ENCODE measurements around the gene ZC3H18.
A peak's percentile ranks its signal among the peaks of the same experiment; 100 is the strongest.

ZC3H18 gene

GRCh38 chr16:88633684-88634140, 63.5 kb downstream of the ZC3H18 start:
- no peaks in the 10 kb centered on the region for H3K9me3 Mint-ChIP-seq
- peaks cover 19% of the 10 kb centered on the region for H3K27me3 Mint-ChIP-seq
- peak; percentile 71 for DNase-seq
- H3K36me3 Mint-ChIP-seq (ENCODE audit: low read depth): peaks cover 43% of the 10 kb centered on the region
- peaks cover 50% of the 10 kb centered on the region for H3K4me1 Mint-ChIP-seq (ENCODE audit: low read depth)
- peak overlapping the region; percentile 68 for H3K4me3 Mint-ChIP-seq
- H3K27ac Mint-ChIP-seq: peak overlapping the region; percentile 47

DNA sequence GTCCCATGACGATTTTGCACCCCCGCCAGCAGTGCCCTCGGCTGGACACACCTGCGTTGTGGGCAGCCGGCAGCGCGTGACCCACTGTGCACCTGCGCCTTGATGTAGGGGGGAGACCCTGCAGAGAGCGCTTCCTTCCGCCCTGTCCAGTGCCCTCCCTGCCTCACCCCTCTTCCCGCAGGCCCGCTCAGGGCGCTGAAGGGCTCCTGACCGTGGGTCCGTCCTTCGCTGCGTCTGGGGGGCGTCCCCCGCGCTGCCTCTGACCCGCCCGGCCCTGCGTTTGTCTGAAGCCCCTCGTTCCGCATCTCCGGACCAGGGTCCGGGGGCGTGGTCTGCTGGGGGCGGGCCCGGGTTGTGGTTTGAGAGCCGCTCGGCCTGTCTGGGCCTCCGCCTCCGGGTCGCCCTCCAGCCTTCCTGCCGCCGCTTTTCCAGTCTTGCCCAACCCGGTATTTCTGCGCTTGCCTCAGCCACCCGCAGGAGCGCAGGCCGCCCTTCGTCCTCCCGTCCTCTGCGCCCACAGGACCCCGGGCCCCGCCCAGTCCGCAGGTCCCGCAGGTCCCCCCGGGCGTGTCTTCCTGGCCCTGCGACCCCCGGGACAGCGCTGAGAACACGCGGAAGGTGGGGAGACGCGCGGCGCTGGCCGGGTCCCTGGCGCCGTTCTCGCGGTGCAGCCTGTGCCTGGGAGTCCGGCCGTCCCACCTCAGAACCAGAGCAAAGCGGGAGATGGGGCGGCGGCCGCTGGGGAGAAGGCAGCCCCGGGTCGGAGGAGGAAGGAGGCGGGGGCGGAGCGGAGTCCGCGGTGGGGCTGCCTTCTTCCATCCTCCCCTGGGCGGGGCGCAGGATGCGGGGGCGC, 64.2 kb downstream of the ZC3H18 start:
- H3K27me3 Mint-ChIP-seq: peaks cover 22% of the 10 kb centered on the region
- DNase-seq: peak; percentile 65
- peaks cover 52% of the 10 kb centered on the region for H3K4me1 Mint-ChIP-seq (ENCODE audit: low read depth)
- no peaks in the 10 kb centered on the region for H3K9me3 Mint-ChIP-seq
- H3K4me3 Mint-ChIP-seq: peak overlapping the region; percentile 68
- peaks cover 36% of the 10 kb centered on the region for H3K36me3 Mint-ChIP-seq (ENCODE audit: low read depth)
- no peak overlapping the region for H3K27ac Mint-ChIP-seq

DNA sequence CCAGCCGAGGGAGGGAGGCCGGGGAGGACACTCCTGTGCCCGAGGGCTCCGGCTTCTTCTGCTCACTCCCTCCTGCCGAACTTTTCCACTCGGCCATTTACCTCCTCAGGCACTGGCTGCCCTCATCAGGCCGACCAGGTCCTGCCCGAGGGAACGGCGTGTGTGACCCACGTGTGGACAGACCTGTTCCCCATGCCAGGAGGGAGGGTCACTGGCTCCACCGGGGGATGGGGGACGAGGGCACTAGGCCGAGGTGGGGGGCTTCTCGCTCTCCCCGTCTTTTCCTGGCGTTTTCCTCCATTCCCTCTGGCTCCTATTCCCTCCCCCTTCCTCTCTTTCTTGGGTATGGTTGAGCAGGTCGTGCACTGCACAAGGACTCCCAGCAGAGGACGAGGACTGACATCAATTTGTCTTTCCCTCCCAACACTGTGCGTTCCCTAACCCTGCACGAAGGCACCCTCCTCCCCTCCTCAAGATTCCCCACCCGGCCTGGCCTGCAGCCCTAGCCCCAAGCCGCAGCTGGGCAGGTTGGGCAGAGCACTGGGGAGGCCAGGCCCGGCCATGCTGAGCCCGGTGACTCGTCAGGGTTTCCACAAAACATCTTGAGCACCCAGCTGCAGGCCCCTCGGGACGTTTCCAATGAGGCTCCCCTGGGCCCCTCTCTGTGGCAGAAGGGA, 64.9 kb downstream of the ZC3H18 start:
- Mint-ChIP-seq H3K27ac (peak overlapping the region; percentile 29), H3K36me3 (ENCODE audit: low read depth) (peaks cover 30% of the 10 kb centered on the region), H3K9me3 (no peaks in the 10 kb centered on the region), H3K27me3 (peaks cover 28% of the 10 kb centered on the region), H3K4me1 (ENCODE audit: low read depth) (peaks cover 55% of the 10 kb centered on the region), H3K4me3 (peak overlapping the region; percentile 41)
- DNase-seq: no peak

DNA sequence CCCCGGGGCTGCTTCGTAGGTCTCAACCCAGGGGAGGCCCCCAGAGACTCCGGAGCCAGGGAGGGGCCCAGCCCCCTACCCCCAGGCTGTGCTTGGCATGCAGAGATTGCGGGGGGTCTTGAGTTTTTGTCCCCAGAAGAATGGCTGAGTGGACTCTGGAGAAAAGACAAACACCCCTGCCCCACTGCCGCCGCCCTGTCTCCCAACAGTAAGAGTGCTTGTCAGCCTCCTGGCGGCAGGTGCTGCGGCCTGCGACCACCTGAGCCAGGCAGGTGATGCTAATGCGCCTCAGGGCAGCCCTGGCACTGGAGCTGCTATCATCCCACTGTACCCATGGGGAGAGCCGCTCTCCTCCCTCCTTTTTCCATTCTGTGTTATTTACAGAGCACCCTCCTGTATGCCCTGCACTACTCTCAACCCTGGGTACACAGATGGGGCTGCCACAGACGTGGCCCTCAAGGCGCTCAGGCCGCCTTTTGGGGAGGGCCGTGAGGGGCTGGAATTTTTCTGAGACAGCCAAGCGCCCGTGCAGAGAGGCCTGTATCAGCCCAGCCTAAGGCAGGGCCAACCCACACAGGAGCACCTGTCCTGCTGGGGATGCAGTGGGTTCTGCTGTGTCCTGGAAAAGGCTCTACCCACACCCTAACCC, 65.6 kb downstream of the ZC3H18 start:
- DNase-seq: no peak
- Mint-ChIP-seq H3K4me3 (no peak overlapping the region), H3K36me3 (ENCODE audit: low read depth) (peaks cover 25% of the 10 kb centered on the region), H3K9me3 (no peaks in the 10 kb centered on the region), H3K27ac (no peak overlapping the region), H3K27me3 (peaks cover 34% of the 10 kb centered on the region), H3K4me1 (ENCODE audit: low read depth) (peaks cover 59% of the 10 kb centered on the region)

DNA sequence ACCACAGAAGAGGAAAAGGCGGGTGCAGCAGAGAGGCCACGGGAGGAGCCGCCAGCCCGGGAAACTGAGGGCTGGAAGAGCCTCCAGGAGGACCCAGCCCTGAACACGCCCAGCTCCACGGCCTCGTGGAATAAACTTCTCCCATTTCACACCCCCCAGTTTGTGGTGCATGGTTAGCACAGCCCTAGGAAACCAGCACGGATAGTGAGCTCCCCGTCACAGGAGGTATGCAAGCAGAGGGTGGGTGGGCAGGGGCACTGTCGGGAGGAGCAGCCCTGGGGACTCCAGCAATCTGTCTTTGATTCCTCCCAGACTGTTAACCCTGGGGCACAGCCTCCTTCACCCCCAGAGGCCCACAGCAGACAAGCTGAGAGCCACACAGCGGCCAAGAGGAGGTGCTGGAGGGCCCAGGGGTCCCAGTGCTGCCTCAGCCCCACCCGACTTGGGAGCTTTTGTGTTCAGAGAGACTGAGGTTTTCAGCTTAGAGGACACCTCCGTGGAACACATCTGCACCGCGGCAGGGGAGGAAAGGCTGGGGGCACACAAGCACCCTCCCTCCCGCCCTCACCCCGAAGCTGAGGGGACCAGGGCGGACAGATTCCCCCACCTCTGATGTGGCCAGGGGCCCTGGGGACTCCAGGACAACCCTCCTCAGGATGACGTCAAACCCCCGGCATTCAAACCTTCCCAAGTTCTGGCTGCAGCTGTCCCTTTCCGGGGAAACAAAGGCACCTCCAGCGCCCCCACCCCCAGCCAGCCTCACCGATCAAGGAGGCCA, 66.5 kb downstream of the ZC3H18 start:
- H3K36me3 Mint-ChIP-seq (ENCODE audit: low read depth): peaks cover 16% of the 10 kb centered on the region
- H3K27me3 Mint-ChIP-seq: peaks cover 34% of the 10 kb centered on the region
- H3K4me3 Mint-ChIP-seq: peak overlapping the region; percentile 3
- H3K9me3 Mint-ChIP-seq: no peaks in the 10 kb centered on the region
- H3K4me1 Mint-ChIP-seq (ENCODE audit: low read depth): peaks cover 56% of the 10 kb centered on the region
- DNase-seq: no peak
- H3K27ac Mint-ChIP-seq: peak overlapping the region; percentile 71

GRCh38 chr16:88638323-88639230, 68.4 kb downstream of the ZC3H18 start, which contains the start of gene IL17C:
Gene IL17C (plus strand): TSS chr16:88638572. CDS start chr16:88638642, 70 bp downstream.
- Mint-ChIP-seq H3K4me1 (ENCODE audit: low read depth) (peaks cover 48% of the 10 kb centered on the region), H3K9me3 (no peaks in the 10 kb centered on the region), H3K36me3 (ENCODE audit: low read depth) (peaks cover 13% of the 10 kb centered on the region), H3K27me3 (peaks cover 34% of the 10 kb centered on the region), H3K4me3 (peak within 1 kb of the TSS; percentile 3), H3K27ac (peak within 1 kb of the TSS; percentile 71)
- no peak for DNase-seq

GRCh38 chr16:88639231-88640038, 69.2 kb downstream of the ZC3H18 start:
- peaks cover 21% of the 10 kb centered on the region for H3K36me3 Mint-ChIP-seq (ENCODE audit: low read depth)
- H3K27ac Mint-ChIP-seq: no peak overlapping the region
- H3K4me3 Mint-ChIP-seq: no peak overlapping the region
- H3K9me3 Mint-ChIP-seq: no peaks in the 10 kb centered on the region
- H3K4me1 Mint-ChIP-seq (ENCODE audit: low read depth): peaks cover 44% of the 10 kb centered on the region
- H3K27me3 Mint-ChIP-seq: peaks cover 34% of the 10 kb centered on the region
- DNase-seq: no peak

DNA sequence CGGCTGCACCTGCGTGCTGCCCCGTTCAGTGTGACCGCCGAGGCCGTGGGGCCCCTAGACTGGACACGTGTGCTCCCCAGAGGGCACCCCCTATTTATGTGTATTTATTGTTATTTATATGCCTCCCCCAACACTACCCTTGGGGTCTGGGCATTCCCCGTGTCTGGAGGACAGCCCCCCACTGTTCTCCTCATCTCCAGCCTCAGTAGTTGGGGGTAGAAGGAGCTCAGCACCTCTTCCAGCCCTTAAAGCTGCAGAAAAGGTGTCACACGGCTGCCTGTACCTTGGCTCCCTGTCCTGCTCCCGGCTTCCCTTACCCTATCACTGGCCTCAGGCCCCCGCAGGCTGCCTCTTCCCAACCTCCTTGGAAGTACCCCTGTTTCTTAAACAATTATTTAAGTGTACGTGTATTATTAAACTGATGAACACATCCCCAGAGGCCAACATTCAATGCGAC, 69.9 kb downstream of the ZC3H18 start:
- Mint-ChIP-seq H3K27ac (peak overlapping the region; percentile 12), H3K9me3 (no peaks in the 10 kb centered on the region), H3K36me3 (ENCODE audit: low read depth) (peaks cover 28% of the 10 kb centered on the region), H3K27me3 (peaks cover 34% of the 10 kb centered on the region), H3K4me3 (no peak overlapping the region), H3K4me1 (ENCODE audit: low read depth) (peaks cover 41% of the 10 kb centered on the region)
- DNase-seq: no peak

DNA sequence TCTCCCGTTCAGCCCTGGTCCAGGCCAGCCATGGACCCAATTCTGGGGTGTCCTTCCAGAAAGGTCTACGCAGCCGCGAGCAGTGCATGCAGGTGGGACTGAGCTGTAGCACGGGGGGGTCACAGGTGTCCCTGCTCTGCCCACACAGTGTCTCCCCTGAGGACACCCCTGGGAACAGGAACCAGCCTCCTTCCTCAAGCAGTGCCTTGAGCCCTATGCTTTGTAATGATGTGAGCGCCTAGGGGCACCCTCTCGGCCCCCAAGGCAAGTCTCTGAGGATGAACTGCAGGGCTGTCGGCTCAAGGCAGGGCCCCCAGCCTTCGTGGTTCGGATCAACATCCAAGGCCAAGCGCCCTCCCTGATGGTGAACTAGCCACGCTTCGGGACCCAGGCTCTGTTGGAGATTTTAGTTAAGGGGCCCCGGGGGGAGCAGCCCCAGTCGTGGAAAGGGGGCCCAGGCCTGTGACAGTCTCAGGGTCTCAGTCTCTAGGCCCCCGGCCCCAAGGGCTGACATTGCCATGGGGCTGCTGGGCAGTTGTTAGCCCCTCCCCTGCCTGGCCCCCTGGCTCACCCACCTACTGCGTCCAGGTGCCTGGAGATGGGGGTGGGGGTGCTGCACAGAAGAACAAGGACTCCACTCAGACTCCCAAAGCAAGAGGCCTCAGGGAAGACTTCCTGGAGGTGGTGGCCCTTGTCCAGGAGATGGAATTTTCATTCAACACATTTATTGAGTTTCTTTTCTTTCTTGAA, 70.5 kb downstream of the ZC3H18 start:
- DNase-seq: no peak
- Mint-ChIP-seq H3K4me1 (ENCODE audit: low read depth) (peaks cover 40% of the 10 kb centered on the region), H3K4me3 (no peak overlapping the region), H3K9me3 (no peaks in the 10 kb centered on the region), H3K36me3 (ENCODE audit: low read depth) (peaks cover 31% of the 10 kb centered on the region), H3K27ac (peak overlapping the region; percentile 12), H3K27me3 (peaks cover 34% of the 10 kb centered on the region)

- DNase-seq: no peak
- Mint-ChIP-seq H3K27ac (no peak overlapping the region), H3K27me3 (peaks cover 21% of the 10 kb centered on the region), H3K4me3 (no peak overlapping the region), H3K36me3 (ENCODE audit: low read depth) (peaks cover 33% of the 10 kb centered on the region), H3K4me1 (ENCODE audit: low read depth) (peaks cover 22% of the 10 kb centered on the region), H3K9me3 (no peaks in the 10 kb centered on the region)
These were observed 72.9 kb downstream of the ZC3H18 start for GRCh38 chr16:88642881-88643643.

- Mint-ChIP-seq H3K4me3 (no peak overlapping the region), H3K36me3 (ENCODE audit: low read depth) (peaks cover 33% of the 10 kb centered on the region), H3K27ac (no peak overlapping the region), H3K27me3 (peaks cover 16% of the 10 kb centered on the region), H3K9me3 (no peaks in the 10 kb centered on the region), H3K4me1 (ENCODE audit: low read depth) (peaks cover 18% of the 10 kb centered on the region)
- no peak for DNase-seq
These were observed 73.4 kb downstream of the ZC3H18 start for GRCh38 chr16:88643644-88643932.

GRCh38 chr16:88645455-88645854, 75.3 kb downstream of the ZC3H18 start:
- Mint-ChIP-seq H3K9me3 (no peaks in the 10 kb centered on the region), H3K36me3 (ENCODE audit: low read depth) (peaks cover 47% of the 10 kb centered on the region), H3K4me3 (no peak overlapping the region), H3K4me1 (ENCODE audit: low read depth) (peaks cover 19% of the 10 kb centered on the region), H3K27ac (no peak overlapping the region), H3K27me3 (peaks cover 2% of the 10 kb centered on the region)
- no peak for DNase-seq

Measured in activated T-cell treated with anti-CD3 and anti-CD28 coated beads, Interleukin-2, amount 50 U/mL, for 24 hours (primary cell).